Activated naive CD4-positive, alpha-beta T cell treated with anti-CD3 and anti-CD28 coated beads, Interleukin-2, amount 50 U/mL, for 72 hours (primary cell): ENCODE measurements around the gene DCP1B. TPM values are rescaled to one million over a fixed set of nuclear protein-coding genes. Genes with fewer than 3 reads are reported as not detected.
A peak's percentile ranks its signal among the peaks of the same experiment; 100 is the strongest.

ENCODE experiments used
- ATAC-seq, 2 donors: fragments of 150-1000 bp; cut with Tn5 transposase; 2 replicates each; pipeline ENCODE4 v1.10.0; 2021; ENCODE audit warnings: mild to moderate bottlenecking in 2 of 2, moderate library complexity in 2 of 2
- DNase-seq, 2 donors: peaks; one replicate each; pipeline ENCODE4 v3.0.0; 2021 to 2022; ENCODE audit warnings: low spot score in 2 of 2
- H3K27ac Mint-ChIP-seq, 2 donors: one replicate each; pipeline ENCODE4 v1.8.0; 2022; ENCODE audit warnings: mild to moderate bottlenecking in 2 of 2, mixed read lengths in 2 of 2
- H3K36me3 Mint-ChIP-seq, 2 donors: one replicate each; pipeline ENCODE4 v1.8.0; 2022; ENCODE audit warnings: mixed read lengths in 2 of 2
- H3K9me3 Mint-ChIP-seq, 2 donors: one replicate each; pipeline ENCODE4 v1.8.0; 2022; ENCODE audit warnings: mixed read lengths in 2 of 2
- total RNA-seq, 2 donors: library from RNA; stranded (reverse); gene quantifications; one replicate each; pipeline ENCODE4 v1.2.3, GENCODE V29; 2022

The DCP1B gene
- total RNA-seq, 2 donors from 2014 or later = 9.0 to 13.6 TPM

- DNase-seq = no peak
- no peak for ATAC-seq
- no peaks in the 10 kb centered on the region for H3K9me3 Mint-ChIP-seq
- no peak overlapping the region for H3K27ac Mint-ChIP-seq
- H3K36me3 Mint-ChIP-seq = no peaks in the 10 kb centered on the region
Observed at GRCh38 chr12:2027351-2027750, 23.1 kb upstream of the DCP1B start.

- Mint-ChIP-seq H3K27ac (no peak overlapping the region), H3K9me3 (no peaks in the 10 kb centered on the region), H3K36me3 (no peaks in the 10 kb centered on the region)
- ATAC-seq = no peak
- no peak for DNase-seq
Observed at GRCh38 chr12:2023365-2023764, 19.1 kb upstream of the DCP1B start.

GRCh38 chr12:2020511-2020910 is 16.3 kb upstream of the DCP1B start:
- H3K36me3 Mint-ChIP-seq = no peaks in the 10 kb centered on the region
- ATAC-seq (no peak), DNase-seq (no peak)
- H3K27ac Mint-ChIP-seq = no peak overlapping the region
- no peaks in the 10 kb centered on the region for H3K9me3 Mint-ChIP-seq

GRCh38 chr12:2019126-2019525 is 14.9 kb upstream of the DCP1B start:
- no peaks in the 10 kb centered on the region for H3K36me3 Mint-ChIP-seq
- ATAC-seq (no peak), DNase-seq (no peak)
- H3K27ac Mint-ChIP-seq = no peak overlapping the region
- H3K9me3 Mint-ChIP-seq = no peaks in the 10 kb centered on the region

- ATAC-seq (no peak), DNase-seq (no peak)
- H3K9me3 Mint-ChIP-seq = no peaks in the 10 kb centered on the region
- H3K36me3 Mint-ChIP-seq = no peaks in the 10 kb centered on the region
- no peak overlapping the region for H3K27ac Mint-ChIP-seq
Observed at GRCh38 chr12:2018391-2018790, 14.1 kb upstream of the DCP1B start.

GRCh38 chr12:2017546-2018337 is 13.5 kb upstream of the DCP1B start:
- ATAC-seq (no peak), DNase-seq (no peak)
- H3K9me3 Mint-ChIP-seq = no peaks in the 10 kb centered on the region
- H3K36me3 Mint-ChIP-seq = no peaks in the 10 kb centered on the region
- H3K27ac Mint-ChIP-seq = no peak overlapping the region

- no peak for DNase-seq
- H3K9me3 Mint-ChIP-seq = no peaks in the 10 kb centered on the region
- H3K36me3 Mint-ChIP-seq = no peaks in the 10 kb centered on the region
- no peak for ATAC-seq
- peak overlapping the region in 1 of 2 donors; percentile 56 for H3K27ac Mint-ChIP-seq
Observed at GRCh38 chr12:2016862-2017545, 12.7 kb upstream of the DCP1B start.

GRCh38 chr12:2014231-2014630 is 10.0 kb upstream of the DCP1B start:
- Mint-ChIP-seq H3K27ac (no peak overlapping the region), H3K36me3 (no peaks in the 10 kb centered on the region), H3K9me3 (no peaks in the 10 kb centered on the region)
- ATAC-seq = no peak
- DNase-seq = no peak

GRCh38 chr12:2013527-2014223 is 9.4 kb upstream of the DCP1B start:
- no peak for ATAC-seq
- DNase-seq = no peak
- Mint-ChIP-seq H3K27ac (no peak overlapping the region), H3K36me3 (no peaks in the 10 kb centered on the region), H3K9me3 (no peaks in the 10 kb centered on the region)

GRCh38 chr12:2013086-2013485 is 8.8 kb upstream of the DCP1B start:
- no peaks in the 10 kb centered on the region for H3K9me3 Mint-ChIP-seq
- no peaks in the 10 kb centered on the region for H3K36me3 Mint-ChIP-seq
- H3K27ac Mint-ChIP-seq = no peak overlapping the region
- DNase-seq = no peak
- no peak for ATAC-seq

GRCh38 chr12:2011643-2012607 is 7.7 kb upstream of the DCP1B start:
- ATAC-seq = no peak
- no peak for DNase-seq
- Mint-ChIP-seq H3K27ac (no peak overlapping the region), H3K9me3 (no peaks in the 10 kb centered on the region), H3K36me3 (no peaks in the 10 kb centered on the region)

GRCh38 chr12:2009623-2010022 is 5.4 kb upstream of the DCP1B start:
- peaks cover 0 to 3% of the 10 kb centered on the region in 2 donors for H3K36me3 Mint-ChIP-seq
- no peaks in the 10 kb centered on the region for H3K9me3 Mint-ChIP-seq
- H3K27ac Mint-ChIP-seq = no peak overlapping the region
- ATAC-seq (no peak), DNase-seq (no peak)

- H3K36me3 Mint-ChIP-seq = peaks cover 9 to 13% of the 10 kb centered on the region in 2 donors
- no peaks in the 10 kb centered on the region for H3K9me3 Mint-ChIP-seq
- no peak overlapping the region for H3K27ac Mint-ChIP-seq
- DNase-seq = no peak
- no peak for ATAC-seq
Observed at GRCh38 chr12:2008677-2009076, 4.4 kb upstream of the DCP1B start.

GRCh38 chr12:2003676-2004112 is 563 bp downstream of the DCP1B start:
- peaks cover 12 to 16% of the 10 kb centered on the region in 2 donors for H3K36me3 Mint-ChIP-seq

GRCh38 chr12:1995205-1995896 is 8.9 kb downstream of the DCP1B start:
- Mint-ChIP-seq H3K36me3 (peaks cover 16 to 25% of the 10 kb centered on the region in 2 donors), H3K27ac (peak overlapping the region; percentile 11 to 25), H3K9me3 (no peaks in the 10 kb centered on the region)
- ATAC-seq (peak; percentile 47 to 74), DNase-seq (no peak)

More at GRCh38 chr12:2003676-2004112, 563 bp downstream of the DCP1B start:
- Mint-ChIP-seq H3K27ac (peak overlapping the region; percentile 95 to 98), H3K9me3 (no peaks in the 10 kb centered on the region)
- ATAC-seq (peak in 1 of 2 donors; percentile 8), DNase-seq (no peak)
